Measurements from ENCODE around the gene IRAK1. TPM values are rescaled to one million over a fixed set of nuclear protein-coding genes. Genes with fewer than 3 reads are reported as not detected.

IRAK1 gene
- total RNA-seq, 4 donors from 2014 or later = 33.0 to 84.7 (median 41.6) TPM

Small RNAs within 50 kb of the gene (small RNA-seq; reads per million reads assigned to genes)
- 0 to 0.13 (median 0) reads per million in 4 donors for gene MIR3202-1

Other genes with a start within 250 kb of the IRAK1 start
- gene SRPK3, start 238.9 kb downstream of the IRAK1 start, total RNA-seq = 1 to 10 TPM in 3 of 4 donors, not detected in 1; 3.0 to 4.7 (median 4.4) TPM
- 100 to 1,000 TPM in 1 of 4 donors, 10 to 100 TPM in 3; 55.5 to 104 (median 59.7) TPM for gene IDH3G, start 225.5 kb downstream of the IRAK1 start, total RNA-seq
- 100 to 1,000 TPM in 2 of 4 donors, 10 to 100 TPM in 2; 75.8 to 126 (median 110) TPM for gene SSR4, start 225.2 kb downstream of the IRAK1 start, total RNA-seq
- 10 to 100 TPM; 10.6 to 48.5 (median 26.4) TPM for gene PDZD4, start 189.4 kb downstream of the IRAK1 start, total RNA-seq
- gene L1CAM, start 133.7 kb downstream of the IRAK1 start, total RNA-seq = 10 to 100 TPM; 16.2 to 53.3 (median 26.7) TPM
- 1 to 10 TPM in 3 of 4 donors, under 1 TPM in 1; 0.81 to 7.9 (median 3.8) TPM for gene AVPR2, start 115.2 kb downstream of the IRAK1 start, total RNA-seq
- gene ARHGAP4, start 93.6 kb downstream of the IRAK1 start, total RNA-seq = 10 to 100 TPM; 10.9 to 26.0 (median 18.1) TPM
- 100 to 1,000 TPM in 1 of 4 donors, 10 to 100 TPM in 3; 68.3 to 103 (median 89.2) TPM for gene NAA10, start 84.9 kb downstream of the IRAK1 start, total RNA-seq
- gene RENBP, start 75.3 kb downstream of the IRAK1 start, total RNA-seq = 10 to 100 TPM in 3 of 4 donors, 1 to 10 TPM in 1; 8.1 to 15.0 (median 12.5) TPM
- 10 to 100 TPM; 32.9 to 94.4 (median 43.1) TPM for gene HCFC1, start 48.1 kb downstream of the IRAK1 start, total RNA-seq
- 1 to 10 TPM; 1.5 to 9.5 (median 5.4) TPM for gene TMEM187, start 47.1 kb downstream of the IRAK1 start, total RNA-seq
- gene MECP2, start 77.8 kb upstream of the IRAK1 start, total RNA-seq = 10 to 100 TPM; 65.1 to 87.8 (median 82.5) TPM
- not detected for gene OPN1LW, start 124.3 kb upstream of the IRAK1 start, total RNA-seq
- gene OPN1MW, start 162.7 kb upstream of the IRAK1 start, total RNA-seq = not detected
- not detected for gene OPN1MW2, start 199.9 kb upstream of the IRAK1 start, total RNA-seq
- gene OPN1MW3, start 237.7 kb upstream of the IRAK1 start, total RNA-seq = not detected

Data from gastroesophageal sphincter (tissue), 4 donors.